Naive thymus-derived CD4-positive, alpha-beta T cell (primary cell): ENCODE measurements around the gene FOXN3. TPM values are rescaled to one million over a fixed set of nuclear protein-coding genes. Genes with fewer than 3 reads are reported as not detected.

Experiments
- ATAC-seq: fragments of 150-1000 bp; cut with Tn5 transposase; 2 replicates; pipeline ENCODE4 v1.10.0; 2021; ENCODE audit warnings: mild to moderate bottlenecking, moderate library complexity
- CTCF ChIA-PET: fragments of 350-600 bp; sonication (Branson Sonifier 250); formaldehyde crosslinking; loops from one replicate; lab custom pipeline; 2021; ENCODE audit warnings: antibody characterized with exemption; lab: Charles Lee
- POLR2A ChIA-PET: fragments of 350-600 bp; sonication (Branson Sonifier 250); formaldehyde crosslinking; loops from one replicate; lab custom pipeline; 2021; ENCODE audit warnings: antibody characterized with exemption, inconsistent platforms; lab: Charles Lee
- DNase-seq, 9 donors: peaks; one replicate each; pipeline versions ENCODE4 v3.0.0 to v3.0.0-alpha.2; 2020 to 2022; ENCODE audit warnings: mixed read lengths in 1 of 9
- H3K27ac ChIP-seq: one replicate; pipeline ENCODE4 v1.7.0; 2013; ENCODE audit warnings: mild to moderate bottlenecking, low read depth, low read length, moderate library complexity
- H3K27me3 ChIP-seq, 2 donors: one replicate each; pipeline ENCODE4 v1.7.0; 2013; ENCODE audit warnings: low read length in 2 of 2, mild to moderate bottlenecking in 2 of 2, moderate library complexity in 2 of 2; ENCODE audit not compliant: control insufficient read depth in 2 of 2, insufficient read depth in 2 of 2
- H3K36me3 ChIP-seq, 3 experiments: 1 replicate in 2 of 3; 2 replicates in 1 of 3; pipeline ENCODE4 v1.7.0; 2013; ENCODE audit warnings: low read length in 3 of 3, mild to moderate bottlenecking in 3 of 3, moderate library complexity in 1 of 3; ENCODE audit not compliant: insufficient read depth in 3 of 3, control insufficient read depth in 2 of 3
- H3K4me1 ChIP-seq, 2 donors: one replicate each; pipeline ENCODE4 v1.7.0; 2013; ENCODE audit warnings: low read length in 2 of 2, mild to moderate bottlenecking in 2 of 2, moderate library complexity in 1 of 2; ENCODE audit not compliant: control insufficient read depth in 2 of 2, insufficient read depth in 2 of 2
- H3K4me3 ChIP-seq: 2 replicates; pipeline ENCODE4 v1.7.0; 2013; ENCODE audit warnings: mild to moderate bottlenecking, low read length
- H3K9me3 ChIP-seq, 3 experiments: 1 replicate in 2 of 3; 2 replicates in 1 of 3; pipeline ENCODE4 v1.7.0; 2013; ENCODE audit warnings: low read length in 3 of 3; ENCODE audit not compliant: control insufficient read depth in 2 of 3
- H3K27ac Mint-ChIP-seq, 9 donors: one replicate each; pipeline ENCODE4 v1.8.0; 2020 to 2022; ENCODE audit warnings: mixed read lengths in 9 of 9, mild to moderate bottlenecking in 8 of 9, moderate library complexity in 5 of 9, inconsistent platforms in 2 of 9
- H3K27me3 Mint-ChIP-seq, 5 donors: one replicate each; pipeline ENCODE4 v1.8.0; 2021 to 2022; ENCODE audit warnings: mixed read lengths in 5 of 5, mild to moderate bottlenecking in 1 of 5
- H3K36me3 Mint-ChIP-seq, 5 donors: one replicate each; pipeline ENCODE4 v1.8.0; 2020 to 2022; ENCODE audit warnings: mixed read lengths in 5 of 5, mild to moderate bottlenecking in 3 of 5, inconsistent platforms in 1 of 5
- H3K4me1 Mint-ChIP-seq, 7 donors: one replicate each; pipeline ENCODE4 v1.8.0; 2020 to 2022; ENCODE audit warnings: mixed read lengths in 7 of 7, mild to moderate bottlenecking in 3 of 7, inconsistent platforms in 1 of 7
- H3K4me3 Mint-ChIP-seq, 10 donors: one replicate each; pipeline ENCODE4 v1.8.0; 2020 to 2022; ENCODE audit warnings: mild to moderate bottlenecking in 10 of 10, mixed read lengths in 10 of 10, moderate library complexity in 6 of 10, inconsistent platforms in 2 of 10
- H3K9me3 Mint-ChIP-seq, 11 donors: one replicate each; pipeline ENCODE4 v1.8.0; 2020 to 2022; ENCODE audit warnings: mixed read lengths in 11 of 11, mild to moderate bottlenecking in 4 of 11, inconsistent platforms in 1 of 11, moderate library complexity in 1 of 11
- intact Hi-C, 2 donors: fragments of 100-400 bp; cut with micrococcal nuclease; formaldehyde crosslinking; loops; one replicate each; pipeline ENCODE4 v1.15.1; 2023
- polyA plus RNA-seq, 2 donors: library from polyadenylated mRNA; unstranded; fragments of 300-500 nt; fragmentation: Illumina TruSeq; gene quantifications; one replicate each; pipeline ENCODE4 v1.2.3, GENCODE V29; 2021
- total RNA-seq, 6 experiments: library from RNA in 5 of 6; stranded (reverse) in 5 of 6; gene quantifications; 1 replicate in 5 of 6; 2 replicates in 1 of 6; pipeline ENCODE4 v1.2.3 and lab custom pipeline; 2021 to 2026

FOXN3 gene
- total and polyA plus RNA-seq, 7 experiments from 2014 or later, result 103 to 192 (median 149) TPM

GRCh38 chr14:89294060-89294459, 123.0 kb downstream of the FOXN3 start:
- Mint-ChIP-seq H3K36me3 (peaks cover 12 to 47% (median 24%) of the 10 kb centered on the region in 5 donors), H3K4me1 (peaks cover 25 to 79% (median 71%) of the 10 kb centered on the region in 7 donors), H3K4me3 (no peak overlapping the region), H3K27ac (peak overlapping the region in 4 of 9 donors; percentile 8 to 66 (median 24)), H3K9me3 (peaks cover 0 to 2% (median 0%) of the 10 kb centered on the region in 11 donors), H3K27me3 (no peaks in the 10 kb centered on the region)
- H3K9me3 ChIP-seq, result no peaks in the 10 kb centered on the region
- H3K27me3 ChIP-seq, result no peaks in the 10 kb centered on the region
- POLR2A ChIA-PET, result no interaction called here
- ATAC-seq (no peak), DNase-seq (no peak)
- H3K36me3 ChIP-seq, result peaks cover 0 to 25% (median 0%) of the 10 kb centered on the region in 3 experiments
- intact Hi-C loops, result no loop called here
- CTCF ChIA-PET, result no interaction called here
- H3K4me3 ChIP-seq, result no peak overlapping the region
- H3K4me1 ChIP-seq, result no peaks in the 10 kb centered on the region
- no peak overlapping the region for H3K27ac ChIP-seq

GRCh38 chr14:89293314-89293916, 123.6 kb downstream of the FOXN3 start:
- POLR2A ChIA-PET, result no interaction called here
- H3K4me1 Mint-ChIP-seq, result peaks cover 23 to 74% (median 65%) of the 10 kb centered on the region in 7 donors

GRCh38 chr14:89292579-89293313, 124.3 kb downstream of the FOXN3 start:
- Mint-ChIP-seq H3K9me3 (no peaks in the 10 kb centered on the region), H3K27ac (peak overlapping the region in 7 of 9 donors; percentile 2 to 60 (median 34)), H3K27me3 (no peaks in the 10 kb centered on the region), H3K36me3 (peaks cover 11 to 43% (median 24%) of the 10 kb centered on the region in 5 donors), H3K4me1 (peaks cover 25 to 68% (median 59%) of the 10 kb centered on the region in 7 donors), H3K4me3 (no peak overlapping the region)
- Histone ChIP-seq H3K4me1 (no peaks in the 10 kb centered on the region), H3K36me3 (peaks cover 0 to 25% (median 0%) of the 10 kb centered on the region in 3 experiments), H3K4me3 (no peak overlapping the region), H3K27me3 (no peaks in the 10 kb centered on the region), H3K9me3 (no peaks in the 10 kb centered on the region), H3K27ac (no peak overlapping the region)
- CTCF ChIA-PET, result no interaction called here
- DNase-seq (no peak), ATAC-seq (no peak)
- intact Hi-C loops, result no loop called here
- POLR2A ChIA-PET, result no interaction called here

More at GRCh38 chr14:89293314-89293916, 123.6 kb downstream of the FOXN3 start:
- H3K4me3 Mint-ChIP-seq, result no peak overlapping the region
- CTCF ChIA-PET, result no interaction called here
- peak overlapping the region in 4 of 9 donors; percentile 18 to 41 (median 30) for H3K27ac Mint-ChIP-seq
- H3K36me3 Mint-ChIP-seq, result peaks cover 11 to 47% (median 24%) of the 10 kb centered on the region in 5 donors
- DNase-seq (no peak), ATAC-seq (no peak)
- Histone ChIP-seq H3K4me1 (no peaks in the 10 kb centered on the region), H3K27ac (no peak overlapping the region), H3K27me3 (no peaks in the 10 kb centered on the region), H3K9me3 (no peaks in the 10 kb centered on the region), H3K4me3 (no peak overlapping the region), H3K36me3 (peaks cover 0 to 25% (median 0%) of the 10 kb centered on the region in 3 experiments)
- no peaks in the 10 kb centered on the region for H3K9me3 Mint-ChIP-seq
- intact Hi-C loops, result no loop called here
- no peaks in the 10 kb centered on the region for H3K27me3 Mint-ChIP-seq

- Histone ChIP-seq H3K4me1 (no peaks in the 10 kb centered on the region), H3K9me3 (no peaks in the 10 kb centered on the region), H3K27me3 (no peaks in the 10 kb centered on the region), H3K36me3 (peaks cover 0 to 25% (median 0%) of the 10 kb centered on the region in 3 experiments), H3K4me3 (no peak overlapping the region), H3K27ac (no peak overlapping the region)
- ATAC-seq, result no peak
- Mint-ChIP-seq H3K4me3 (no peak overlapping the region), H3K27me3 (no peaks in the 10 kb centered on the region), H3K4me1 (peaks cover 30 to 73% (median 64%) of the 10 kb centered on the region in 7 donors), H3K9me3 (no peaks in the 10 kb centered on the region), H3K27ac (peak overlapping the region in 2 of 9 donors; percentile 20 to 35), H3K36me3 (peaks cover 9 to 43% (median 24%) of the 10 kb centered on the region in 5 donors)
- intact Hi-C loops, result no loop called here
- CTCF ChIA-PET, result no interaction called here
- POLR2A ChIA-PET, result no interaction called here
- DNase-seq, result no peak
Measured at GRCh38 chr14:89291351-89291940, 125.6 kb downstream of the FOXN3 start.

GRCh38 chr14:89290813-89291212, 126.2 kb downstream of the FOXN3 start:
- Histone ChIP-seq H3K4me1 (no peaks in the 10 kb centered on the region), H3K36me3 (peaks cover 0 to 25% (median 0%) of the 10 kb centered on the region in 3 experiments), H3K27ac (no peak overlapping the region), H3K27me3 (no peaks in the 10 kb centered on the region), H3K9me3 (no peaks in the 10 kb centered on the region), H3K4me3 (no peak overlapping the region)
- ATAC-seq (no peak), DNase-seq (no peak)
- Mint-ChIP-seq H3K9me3 (no peaks in the 10 kb centered on the region), H3K27me3 (no peaks in the 10 kb centered on the region), H3K27ac (peak overlapping the region in 1 of 9 donors; percentile 20), H3K36me3 (peaks cover 9 to 43% (median 24%) of the 10 kb centered on the region in 5 donors), H3K4me3 (no peak overlapping the region), H3K4me1 (peaks cover 33 to 77% (median 68%) of the 10 kb centered on the region in 7 donors)
- ChIA-PET CTCF (no interaction called here), POLR2A (no interaction called here)
- intact Hi-C loops, result no loop called here

GRCh38 chr14:89289477-89289876, 127.6 kb downstream of the FOXN3 start:
- Histone ChIP-seq H3K27me3 (no peaks in the 10 kb centered on the region), H3K27ac (no peak overlapping the region), H3K9me3 (no peaks in the 10 kb centered on the region), H3K4me3 (no peak overlapping the region), H3K4me1 (peaks cover 0 to under 1% of the 10 kb centered on the region in 2 donors), H3K36me3 (peaks cover 0 to 25% (median 0%) of the 10 kb centered on the region in 3 experiments)
- DNase-seq (no peak), ATAC-seq (no peak)
- POLR2A ChIA-PET, result interaction anchor here (0.7 kb wide), 1 partner anchor 70 kb away, joined by 3 read pairs; no protein-coding TSS in a partner anchor
- no peak overlapping the region for H3K4me3 Mint-ChIP-seq
- no peaks in the 10 kb centered on the region for H3K27me3 Mint-ChIP-seq
- peaks cover 8 to 46% (median 26%) of the 10 kb centered on the region in 5 donors for H3K36me3 Mint-ChIP-seq
- H3K27ac Mint-ChIP-seq, result no peak overlapping the region
- intact Hi-C loops, result no loop called here
- no peaks in the 10 kb centered on the region for H3K9me3 Mint-ChIP-seq
- peaks cover 36 to 81% (median 67%) of the 10 kb centered on the region in 7 donors for H3K4me1 Mint-ChIP-seq
- CTCF ChIA-PET, result no interaction called here
